Measurements from ENCODE around the gene GET4.

Gene GET4

GRCh38 chr7:910441-910861 is 34.1 kb downstream of the GET4 start:
- Mint-ChIP-seq H3K27ac (peak overlapping the region; percentile 72), H3K9me3 (peaks cover 9% of the 10 kb centered on the region), H3K36me3 (ENCODE audit: low read depth) (peaks cover 41% of the 10 kb centered on the region), H3K27me3 (no peaks in the 10 kb centered on the region), H3K4me3 (no peak overlapping the region), H3K4me1 (ENCODE audit: low read depth) (peaks cover 78% of the 10 kb centered on the region)
- intact Hi-C loops (cut with micrococcal nuclease), result loop anchor here (1.0 kb wide), 1 partner anchor 12 kb away; no protein-coding TSS in a partner anchor

- Mint-ChIP-seq H3K27me3 (no peaks in the 10 kb centered on the region), H3K36me3 (ENCODE audit: low read depth) (peaks cover 46% of the 10 kb centered on the region), H3K27ac (peak overlapping the region; percentile 72), H3K4me3 (peak overlapping the region; percentile 26), H3K9me3 (peaks cover 9% of the 10 kb centered on the region), H3K4me1 (ENCODE audit: low read depth) (peaks cover 78% of the 10 kb centered on the region)
- intact Hi-C loops (cut with micrococcal nuclease), result loop anchor here (1.0 kb wide), 1 partner anchor 11 kb away; no protein-coding TSS in a partner anchor
Measured at GRCh38 chr7:910931-911431, 34.6 kb downstream of the GET4 start.

- peaks cover 9% of the 10 kb centered on the region for H3K9me3 Mint-ChIP-seq
- peaks cover 82% of the 10 kb centered on the region for H3K4me1 Mint-ChIP-seq (ENCODE audit: low read depth)
- H3K36me3 Mint-ChIP-seq (ENCODE audit: low read depth), result peaks cover 54% of the 10 kb centered on the region
- no peak overlapping the region for H3K27ac Mint-ChIP-seq
- intact Hi-C loops (cut with micrococcal nuclease), result no loop called here
- peaks cover 3% of the 10 kb centered on the region for H3K27me3 Mint-ChIP-seq
- H3K4me3 Mint-ChIP-seq, result no peak overlapping the region
Measured at GRCh38 chr7:911791-912480, 35.6 kb downstream of the GET4 start.

- peaks cover 78% of the 10 kb centered on the region for H3K4me1 Mint-ChIP-seq (ENCODE audit: low read depth)
- peaks cover 7% of the 10 kb centered on the region for H3K27me3 Mint-ChIP-seq
- no peak overlapping the region for H3K4me3 Mint-ChIP-seq
- H3K9me3 Mint-ChIP-seq, result peaks cover 9% of the 10 kb centered on the region
- peaks cover 66% of the 10 kb centered on the region for H3K36me3 Mint-ChIP-seq (ENCODE audit: low read depth)
- intact Hi-C loops (cut with micrococcal nuclease), result no loop called here
- peak overlapping the region; percentile 23 for H3K27ac Mint-ChIP-seq
Measured at GRCh38 chr7:913736-914520, 37.6 kb downstream of the GET4 start.

- Mint-ChIP-seq H3K4me1 (ENCODE audit: low read depth) (peaks cover 79% of the 10 kb centered on the region), H3K27ac (no peak overlapping the region), H3K36me3 (ENCODE audit: low read depth) (peaks cover 74% of the 10 kb centered on the region), H3K4me3 (no peak overlapping the region), H3K9me3 (peaks cover 9% of the 10 kb centered on the region), H3K27me3 (peaks cover 7% of the 10 kb centered on the region)
- intact Hi-C loops (cut with micrococcal nuclease), result no loop called here
Measured at GRCh38 chr7:914521-915194, 38.3 kb downstream of the GET4 start.

GRCh38 chr7:915291-916218 is 39.2 kb downstream of the GET4 start:
- H3K27ac Mint-ChIP-seq, result peak overlapping the region; percentile 10
- H3K4me1 Mint-ChIP-seq (ENCODE audit: low read depth), result peaks cover 78% of the 10 kb centered on the region
- peaks cover 9% of the 10 kb centered on the region for H3K9me3 Mint-ChIP-seq
- intact Hi-C loops (cut with micrococcal nuclease), result no loop called here
- H3K36me3 Mint-ChIP-seq (ENCODE audit: low read depth), result peaks cover 83% of the 10 kb centered on the region
- H3K4me3 Mint-ChIP-seq, result no peak overlapping the region
- H3K27me3 Mint-ChIP-seq, result peaks cover 7% of the 10 kb centered on the region

GRCh38 chr7:916291-916941 is 40.1 kb downstream of the GET4 start:
- Mint-ChIP-seq H3K27me3 (peaks cover 8% of the 10 kb centered on the region), H3K4me1 (ENCODE audit: low read depth) (peaks cover 78% of the 10 kb centered on the region), H3K36me3 (ENCODE audit: low read depth) (peaks cover 85% of the 10 kb centered on the region), H3K9me3 (peaks cover 9% of the 10 kb centered on the region), H3K4me3 (no peak overlapping the region), H3K27ac (no peak overlapping the region)
- intact Hi-C loops (cut with micrococcal nuclease), result no loop called here

GRCh38 chr7:917255-918117 is 41.1 kb downstream of the GET4 start:
- H3K36me3 Mint-ChIP-seq (ENCODE audit: low read depth), result peaks cover 91% of the 10 kb centered on the region
- no peak overlapping the region for H3K27ac Mint-ChIP-seq
- H3K27me3 Mint-ChIP-seq, result peaks cover 9% of the 10 kb centered on the region
- peaks cover 83% of the 10 kb centered on the region for H3K4me1 Mint-ChIP-seq (ENCODE audit: low read depth)
- H3K4me3 Mint-ChIP-seq, result no peak overlapping the region
- H3K9me3 Mint-ChIP-seq, result peaks cover 9% of the 10 kb centered on the region
- intact Hi-C loops (cut with micrococcal nuclease), result no loop called here

GRCh38 chr7:918118-918425 is 41.7 kb downstream of the GET4 start:
- no peak overlapping the region for H3K27ac Mint-ChIP-seq
- H3K27me3 Mint-ChIP-seq, result peaks cover 9% of the 10 kb centered on the region
- no peak overlapping the region for H3K4me3 Mint-ChIP-seq
- intact Hi-C loops (cut with micrococcal nuclease), result no loop called here
- H3K9me3 Mint-ChIP-seq, result peaks cover 8% of the 10 kb centered on the region
- peaks cover 83% of the 10 kb centered on the region for H3K4me1 Mint-ChIP-seq (ENCODE audit: low read depth)
- peaks cover 91% of the 10 kb centered on the region for H3K36me3 Mint-ChIP-seq (ENCODE audit: low read depth)

GRCh38 chr7:918441-919113 is 42.2 kb downstream of the GET4 start:
- H3K9me3 Mint-ChIP-seq, result peaks cover 3% of the 10 kb centered on the region
- intact Hi-C loops (cut with micrococcal nuclease), result no loop called here
- no peak overlapping the region for H3K4me3 Mint-ChIP-seq
- H3K4me1 Mint-ChIP-seq (ENCODE audit: low read depth), result peaks cover 83% of the 10 kb centered on the region
- H3K27ac Mint-ChIP-seq, result no peak overlapping the region
- peaks cover 9% of the 10 kb centered on the region for H3K27me3 Mint-ChIP-seq
- peaks cover 86% of the 10 kb centered on the region for H3K36me3 Mint-ChIP-seq (ENCODE audit: low read depth)

GRCh38 chr7:919114-919442 is 42.7 kb downstream of the GET4 start:
- H3K27me3 Mint-ChIP-seq, result peaks cover 9% of the 10 kb centered on the region
- intact Hi-C loops (cut with micrococcal nuclease), result no loop called here
- no peak overlapping the region for H3K4me3 Mint-ChIP-seq
- H3K4me1 Mint-ChIP-seq (ENCODE audit: low read depth), result peaks cover 82% of the 10 kb centered on the region
- H3K9me3 Mint-ChIP-seq, result no peaks in the 10 kb centered on the region
- H3K27ac Mint-ChIP-seq, result peak overlapping the region; percentile 7
- H3K36me3 Mint-ChIP-seq (ENCODE audit: low read depth), result peaks cover 81% of the 10 kb centered on the region

GRCh38 chr7:919924-920341 is 43.6 kb downstream of the GET4 start:
- no peak overlapping the region for H3K4me3 Mint-ChIP-seq
- peaks cover 9% of the 10 kb centered on the region for H3K27me3 Mint-ChIP-seq
- H3K4me1 Mint-ChIP-seq (ENCODE audit: low read depth), result peaks cover 81% of the 10 kb centered on the region
- H3K36me3 Mint-ChIP-seq (ENCODE audit: low read depth), result peaks cover 80% of the 10 kb centered on the region
- no peaks in the 10 kb centered on the region for H3K9me3 Mint-ChIP-seq
- peak overlapping the region; percentile 7 for H3K27ac Mint-ChIP-seq
- intact Hi-C loops (cut with micrococcal nuclease), result loop anchor here (10.0 kb wide), 1 partner anchor 145 kb away; no protein-coding TSS in a partner anchor
